CD14-positive monocyte (primary cell): ENCODE results near the gene KRT6C. TPM values are rescaled to one million over a fixed set of nuclear protein-coding genes. Genes with fewer than 3 reads are reported as not detected.
"Not testable (repeated sequence)": the region's sequence is repeated elsewhere in the genome, so short reads cannot be mapped to it uniquely, and the experiment has no call there.

Experiments
- DNase-seq, 3 donors: peaks; one replicate each; pipeline ENCODE4 v3.0.0-alpha.2; 2011 to 2022
- H2AFZ ChIP-seq: 2 replicates; pipeline ENCODE4 v1.6.0; 2012; ENCODE audit warnings: mild to moderate bottlenecking, low read depth, low read length, inconsistent platforms; ENCODE audit not compliant: insufficient read depth, poor library complexity, severe bottlenecking
- H3K27ac ChIP-seq, 2 donors: 1 replicate in 1 of 2; 2 replicates in 1 of 2; pipeline ENCODE4 v1.5.1; 2012 to 2013; ENCODE audit warnings: low read length in 2 of 2, control low read depth in 1 of 2, inconsistent platforms in 1 of 2, low read depth in 1 of 2, mild to moderate bottlenecking in 1 of 2
- H3K27me3 ChIP-seq, 2 donors: one replicate each; pipeline versions ENCODE4 v1.6.0 to v1.6.1; 2011 to 2013; ENCODE audit warnings: low read length in 2 of 2; ENCODE audit not compliant: control insufficient read depth in 2 of 2, insufficient read depth in 2 of 2
- H3K36me3 ChIP-seq, 2 donors: replicated peaks in 1 of 2; 1 replicate in 1 of 2; 2 replicates in 1 of 2; pipeline versions ENCODE4 v1.5.1 to v1.6.1; 2012 to 2013; ENCODE audit warnings: low read length in 2 of 2, control low read depth in 1 of 2, inconsistent platforms in 1 of 2, mild to moderate bottlenecking in 1 of 2; ENCODE audit not compliant: insufficient read depth in 2 of 2, control insufficient read depth in 1 of 2
- H3K4me1 ChIP-seq, 2 donors: 1 replicate in 1 of 2; 2 replicates in 1 of 2; pipeline versions ENCODE4 v1.5.1 to v1.6.1; 2012 to 2013; ENCODE audit warnings: low read length in 2 of 2, control low read depth in 1 of 2, inconsistent platforms in 1 of 2, mild to moderate bottlenecking in 1 of 2, moderate library complexity in 1 of 2; ENCODE audit not compliant: insufficient read depth in 2 of 2, control insufficient read depth in 1 of 2
- H3K4me2 ChIP-seq: replicated peaks from 2 replicates; pipeline ENCODE3; 2012; ENCODE audit warnings: low read length, moderate library complexity, mild to moderate bottlenecking; ENCODE audit not compliant: poor library complexity, severe bottlenecking; ENCODE audit errors: extremely low read depth
- H3K4me3 ChIP-seq, 3 experiments: fragments of 200-600 bp in 1 of 3; sonication (generic) in 1 of 3; replicated peaks in 1 of 3; 1 replicate in 2 of 3; 2 replicates in 1 of 3; pipeline ENCODE4 v1.5.1; 2011 to 2013; ENCODE audit warnings: low read length in 3 of 3, mild to moderate bottlenecking in 3 of 3, control low read depth in 2 of 3, low read depth in 2 of 3, inconsistent platforms in 1 of 3, moderate library complexity in 1 of 3
- H3K79me2 ChIP-seq: 2 replicates; pipeline ENCODE4 v1.6.0; 2012; ENCODE audit warnings: mild to moderate bottlenecking, control low read depth, inconsistent platforms, low read length, moderate library complexity; ENCODE audit not compliant: insufficient read depth
- H3K9ac ChIP-seq: 2 replicates; pipeline ENCODE4 v1.6.0; 2017; ENCODE audit warnings: low read length, mild to moderate bottlenecking; ENCODE audit not compliant: insufficient read depth, poor library complexity, severe bottlenecking
- H3K9me3 ChIP-seq, 2 donors: replicated peaks in 1 of 2; 1 replicate in 1 of 2; 2 replicates in 1 of 2; pipeline versions ENCODE4 v1.5.1 to v1.6.1; 2012 to 2013; ENCODE audit warnings: low read length in 2 of 2, control low read depth in 1 of 2; ENCODE audit not compliant: control insufficient read depth in 1 of 2, insufficient read depth in 1 of 2
- H4K20me1 ChIP-seq: 2 replicates; pipeline ENCODE4 v1.6.0; 2012; ENCODE audit warnings: mild to moderate bottlenecking, low read length, control low read depth, moderate library complexity; ENCODE audit not compliant: insufficient read depth
- H3K27ac Mint-ChIP-seq, 7 donors: one replicate each; pipeline ENCODE4 v1.8.0; 2020; ENCODE audit warnings: mild to moderate bottlenecking in 7 of 7, mixed read lengths in 7 of 7, moderate library complexity in 6 of 7, inconsistent platforms in 2 of 7
- H3K27me3 Mint-ChIP-seq, 3 donors: one replicate each; pipeline ENCODE4 v1.8.0; 2021 to 2022; ENCODE audit warnings: low read depth in 3 of 3, mild to moderate bottlenecking in 3 of 3, mixed read lengths in 3 of 3, moderate library complexity in 3 of 3, inconsistent platforms in 1 of 3
- H3K36me3 Mint-ChIP-seq, 2 donors: one replicate each; pipeline ENCODE4 v1.8.0; 2020; ENCODE audit warnings: mixed read lengths in 2 of 2, inconsistent platforms in 1 of 2, mild to moderate bottlenecking in 1 of 2
- H3K4me1 Mint-ChIP-seq: one replicate; pipeline ENCODE4 v1.8.0; 2020; ENCODE audit warnings: mild to moderate bottlenecking, mixed read lengths
- H3K4me3 Mint-ChIP-seq, 2 donors: one replicate each; pipeline ENCODE4 v1.8.0; 2020; ENCODE audit warnings: mild to moderate bottlenecking in 2 of 2, mixed read lengths in 2 of 2, moderate library complexity in 1 of 2
- H3K9me3 Mint-ChIP-seq, 7 donors: one replicate each; pipeline ENCODE4 v1.8.0; 2020 to 2022; ENCODE audit warnings: mixed read lengths in 7 of 7, mild to moderate bottlenecking in 6 of 7, moderate library complexity in 6 of 7, inconsistent platforms in 2 of 7
- WGBS: methylation state at CpG from one replicate; pipeline ENCODE4 v1.1.5; 2013; ENCODE audit warnings: missing lambda C conversion rate; ENCODE audit not compliant: insufficient coverage; 5-methylcytosine and 5-hydroxymethylcytosine counted together
- intact Hi-C, 2 donors: fragments of 100-400 bp; cut with micrococcal nuclease; formaldehyde crosslinking; loops; one replicate each; pipeline versions ENCODE4 v1.15.0 to v1.15.1; 2023
- polyA plus RNA-seq, 3 donors: library from polyadenylated mRNA; depleted of rRNA in 1 of 3; unstranded in 2 of 3; stranded (reverse) in 1 of 3; fragments of 300-500 nt in 2 of 3; fragments of >200 nt in 1 of 3; fragmentation: Illumina TruSeq in 2 of 3; gene quantifications; 1 replicate in 2 of 3; 2 replicates in 1 of 3; pipeline ENCODE4 v1.2.3, GENCODE V29; 2012 to 2021
- TF ChIP-seq, protein P1 (sequence below): fragments of 200-600 bp; IDR thresholded peaks from one replicate; pipeline ENCODE4 v1.8.0; 2022; ENCODE audit warnings: antibody characterized with exemption, mild to moderate bottlenecking

The KRT6C gene
- polyA plus RNA-seq, 3 donors, result not detected

DNA sequence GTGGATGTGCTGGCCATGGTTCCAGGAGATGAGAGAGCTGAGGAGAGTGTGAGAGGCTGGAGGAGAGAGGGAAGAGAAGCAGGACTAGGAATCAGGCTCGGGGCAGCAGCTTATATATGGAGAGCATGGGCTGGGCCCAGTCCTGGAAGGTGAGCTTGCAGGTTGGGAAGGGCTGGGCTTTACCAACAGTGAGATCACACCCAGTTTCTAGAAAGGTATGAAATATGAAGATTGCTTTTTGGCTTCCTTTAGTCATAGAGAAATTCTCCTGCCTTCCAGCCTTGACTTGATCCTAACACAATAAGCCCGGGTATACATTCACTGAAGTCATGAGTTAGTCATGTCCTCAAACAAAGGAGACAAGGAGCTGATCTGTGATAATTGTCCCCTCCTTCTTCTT lies 19.6 kb upstream of the KRT6C start, which contains the start of gene KRT6A:
Gene KRT6A (minus strand): TSS at position 86 of the 400 bp plus-strand sequence. CDS start 69 bp downstream, at position 17.
- Histone ChIP-seq H3K27me3 (no peaks in the 10 kb centered on the region), H3K4me2 (no peak within 1 kb of the TSS), H2AFZ (no peak within 1 kb of the TSS), H3K4me3 (no peak within 1 kb of the TSS), H3K4me1 (peaks cover 9 to 18% of the 10 kb centered on the region in 2 donors), H3K9me3 (no peaks in the 10 kb centered on the region), H3K27ac (no peak within 1 kb of the TSS), H4K20me1 (no peaks in the 10 kb centered on the region), H3K79me2 (no peaks in the 10 kb centered on the region), H3K9ac (no peak within 1 kb of the TSS), H3K36me3 (no peaks in the 10 kb centered on the region)
- Mint-ChIP-seq H3K4me3 (peak within 1 kb of the TSS in 1 of 2 donors; percentile 23), H3K36me3 (no peaks in the 10 kb centered on the region), H3K4me1 (peaks cover 20% of the 10 kb centered on the region), H3K27me3 (peaks cover 8 to 17% (median 14%) of the 10 kb centered on the region in 3 donors), H3K9me3 (peaks cover 0 to 2% (median 0%) of the 10 kb centered on the region in 7 donors), H3K27ac (peak within 1 kb of the TSS in 1 of 7 donors; percentile 36)
- intact Hi-C loops, result no loop called here
- TF ChIP-seq, protein P1, sequence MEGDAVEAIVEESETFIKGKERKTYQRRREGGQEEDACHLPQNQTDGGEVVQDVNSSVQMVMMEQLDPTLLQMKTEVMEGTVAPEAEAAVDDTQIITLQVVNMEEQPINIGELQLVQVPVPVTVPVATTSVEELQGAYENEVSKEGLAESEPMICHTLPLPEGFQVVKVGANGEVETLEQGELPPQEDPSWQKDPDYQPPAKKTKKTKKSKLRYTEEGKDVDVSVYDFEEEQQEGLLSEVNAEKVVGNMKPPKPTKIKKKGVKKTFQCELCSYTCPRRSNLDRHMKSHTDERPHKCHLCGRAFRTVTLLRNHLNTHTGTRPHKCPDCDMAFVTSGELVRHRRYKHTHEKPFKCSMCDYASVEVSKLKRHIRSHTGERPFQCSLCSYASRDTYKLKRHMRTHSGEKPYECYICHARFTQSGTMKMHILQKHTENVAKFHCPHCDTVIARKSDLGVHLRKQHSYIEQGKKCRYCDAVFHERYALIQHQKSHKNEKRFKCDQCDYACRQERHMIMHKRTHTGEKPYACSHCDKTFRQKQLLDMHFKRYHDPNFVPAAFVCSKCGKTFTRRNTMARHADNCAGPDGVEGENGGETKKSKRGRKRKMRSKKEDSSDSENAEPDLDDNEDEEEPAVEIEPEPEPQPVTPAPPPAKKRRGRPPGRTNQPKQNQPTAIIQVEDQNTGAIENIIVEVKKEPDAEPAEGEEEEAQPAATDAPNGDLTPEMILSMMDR, result no peak
- WGBS, result 100% methylated on average over 1 of the region's 2 CpGs
- DNase-seq, result no peak

DNA sequence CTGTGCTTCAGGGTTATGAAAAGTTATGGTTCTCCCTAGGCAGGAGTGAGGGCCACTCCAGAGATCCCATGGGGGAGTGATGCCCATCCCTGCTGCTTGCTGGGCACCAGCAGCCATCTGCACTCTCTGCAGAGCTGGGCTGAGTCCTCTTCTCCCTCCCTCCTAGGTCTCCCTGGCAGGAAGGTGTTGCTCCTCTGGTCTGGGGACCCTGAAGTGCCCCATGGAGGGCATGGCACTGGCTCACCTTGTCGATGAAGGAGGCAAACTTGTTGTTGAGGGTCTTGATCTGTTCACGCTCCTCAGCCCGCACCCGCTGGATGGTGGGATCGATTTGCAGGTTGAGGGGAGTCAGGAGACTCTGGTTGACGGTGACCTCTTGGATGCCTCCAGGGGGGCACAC lies 18.8 kb upstream of the KRT6C start:
- H3K79me2 ChIP-seq, H3K4me2 ChIP-seq, DNase-seq, H3K9me3 ChIP-seq, H3K4me3 ChIP-seq, intact Hi-C loops, H4K20me1 ChIP-seq, H3K27me3 ChIP-seq, H3K9me3 Mint-ChIP-seq, H3K27ac ChIP-seq, H2AFZ ChIP-seq, H3K4me3 Mint-ChIP-seq, H3K36me3 Mint-ChIP-seq, H3K27ac Mint-ChIP-seq, H3K9ac ChIP-seq, H3K36me3 ChIP-seq: not testable (repeated sequence)
- WGBS, result 100% methylated on average over 3 of the region's 6 CpGs
- peaks cover 9 to 18% of the 10 kb centered on the region in 2 donors for H3K4me1 ChIP-seq
- Mint-ChIP-seq H3K4me1 (peaks cover 20% of the 10 kb centered on the region), H3K27me3 (peaks cover 7 to 15% (median 15%) of the 10 kb centered on the region in 3 donors)

DNA sequence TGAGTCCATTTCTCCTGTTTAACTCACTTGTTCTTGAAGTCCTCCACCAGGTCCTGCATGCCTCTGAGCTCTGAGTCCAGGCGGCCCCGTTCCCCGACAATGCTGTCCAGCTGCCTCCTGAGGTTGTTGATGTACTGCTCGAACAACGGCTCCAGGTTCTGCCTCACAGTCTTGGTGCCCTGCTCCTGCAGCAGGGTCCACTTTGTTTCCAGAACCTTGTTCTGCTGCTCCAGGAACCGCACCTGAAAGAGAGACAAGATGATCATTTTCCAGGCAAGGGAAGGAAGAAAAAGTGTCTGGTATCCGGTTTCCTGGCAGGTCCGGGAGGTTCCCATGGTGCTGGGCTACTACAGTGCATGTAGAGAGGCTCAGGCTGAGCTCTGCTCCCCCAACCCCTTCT lies 17.9 kb upstream of the KRT6C start:
- Mint-ChIP-seq H3K27me3 (peaks cover 7 to 23% (median 15%) of the 10 kb centered on the region in 3 donors), H3K4me1 (peaks cover 20% of the 10 kb centered on the region)
- H3K27ac Mint-ChIP-seq, H3K36me3 ChIP-seq, intact Hi-C loops, H3K4me2 ChIP-seq, H4K20me1 ChIP-seq, H3K27ac ChIP-seq, H3K4me3 ChIP-seq, H3K9me3 Mint-ChIP-seq, DNase-seq, H3K9ac ChIP-seq, H3K4me3 Mint-ChIP-seq, H3K27me3 ChIP-seq, H3K9me3 ChIP-seq, H2AFZ ChIP-seq, H3K79me2 ChIP-seq, H3K36me3 Mint-ChIP-seq: not testable (repeated sequence)
- H3K4me1 ChIP-seq, result peaks cover 9 to 18% of the 10 kb centered on the region in 2 donors
- 89% methylated on average over 6 of the region's 8 CpGs for WGBS
